NCI-H128 (cell line): Measurements from ENCODE around the gene CYP39A1.

Source experiments
- DNase-seq: peaks from one replicate; lab custom pipeline; 2025; ENCODE audit not compliant: unreplicated experiment; lab: John Stamatoyannopoulos, UW

Gene CYP39A1, protein sequence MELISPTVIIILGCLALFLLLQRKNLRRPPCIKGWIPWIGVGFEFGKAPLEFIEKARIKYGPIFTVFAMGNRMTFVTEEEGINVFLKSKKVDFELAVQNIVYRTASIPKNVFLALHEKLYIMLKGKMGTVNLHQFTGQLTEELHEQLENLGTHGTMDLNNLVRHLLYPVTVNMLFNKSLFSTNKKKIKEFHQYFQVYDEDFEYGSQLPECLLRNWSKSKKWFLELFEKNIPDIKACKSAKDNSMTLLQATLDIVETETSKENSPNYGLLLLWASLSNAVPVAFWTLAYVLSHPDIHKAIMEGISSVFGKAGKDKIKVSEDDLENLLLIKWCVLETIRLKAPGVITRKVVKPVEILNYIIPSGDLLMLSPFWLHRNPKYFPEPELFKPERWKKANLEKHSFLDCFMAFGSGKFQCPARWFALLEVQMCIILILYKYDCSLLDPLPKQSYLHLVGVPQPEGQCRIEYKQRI

DNA sequence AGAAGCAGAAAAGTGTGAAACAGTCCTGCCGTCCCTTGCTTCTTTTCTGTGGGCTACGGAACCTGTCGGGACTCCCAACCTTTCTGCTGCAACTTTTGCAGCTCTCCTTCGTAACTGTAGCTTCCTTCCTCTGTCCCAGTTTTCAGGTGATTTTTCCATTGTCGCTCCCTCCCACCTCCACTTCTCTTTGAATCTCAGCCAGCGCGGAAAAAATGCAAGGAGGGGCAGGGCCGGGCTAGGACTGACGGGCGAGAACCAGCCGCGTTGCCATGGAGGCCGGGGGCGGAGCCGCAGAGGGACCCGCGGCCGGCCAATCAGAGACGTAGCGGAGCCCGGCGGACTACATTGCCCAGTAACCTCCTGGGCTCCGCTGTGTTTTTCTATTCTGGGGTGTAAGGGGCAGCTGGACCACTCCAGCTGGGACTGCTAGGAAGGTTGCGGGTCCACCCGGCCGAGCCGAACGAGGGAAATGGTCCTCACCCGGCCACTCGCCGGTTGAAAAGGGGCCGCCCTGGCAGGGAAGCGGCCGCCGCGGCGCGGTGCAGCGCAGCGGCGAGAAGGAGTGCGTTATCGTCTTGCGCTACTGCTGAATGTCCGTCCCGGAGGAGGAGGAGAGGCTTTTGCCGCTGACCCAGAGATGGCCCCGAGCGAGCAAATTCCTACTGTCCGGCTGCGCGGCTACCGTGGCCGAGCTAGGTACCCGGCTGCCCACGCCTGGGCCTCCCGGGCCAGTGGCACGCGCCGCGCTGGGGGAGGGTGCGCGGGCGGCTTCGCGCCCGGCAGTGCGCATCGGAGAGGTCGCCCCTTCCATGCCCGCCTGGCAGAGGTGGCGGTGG, at the start of gene CYP39A1, which contains the start of gene SLC25A27:
Gene CYP39A1 (minus strand): TSS at position 216 of the 836 bp plus-strand sequence. CDS start 236 bp downstream, outside the sequence.
Gene SLC25A27 (plus strand): TSS at position 373 of the 836 bp plus-strand sequence. CDS start 218 bp downstream, at position 591.
- DNase-seq: peak; percentile 90

DNA sequence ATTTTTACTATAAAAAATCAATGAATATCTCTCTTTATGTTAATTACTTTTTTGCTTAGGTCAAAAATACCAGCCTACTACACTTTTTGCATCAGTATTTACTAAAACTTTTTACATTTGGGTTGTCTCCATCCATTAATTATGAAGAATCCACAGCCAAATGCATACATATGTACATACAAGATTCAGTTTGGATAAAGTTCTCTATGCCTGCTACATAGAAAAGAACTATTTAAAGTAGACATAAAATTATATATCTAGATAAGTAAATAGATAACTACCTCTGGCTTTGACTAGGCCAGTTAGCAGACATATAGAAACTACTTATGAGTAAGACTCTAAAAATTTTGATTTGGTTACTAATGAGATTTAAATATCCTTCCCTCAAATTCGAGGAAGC, 47.4 kb upstream of the CYP39A1 start:
- no peak for DNase-seq

DNA sequence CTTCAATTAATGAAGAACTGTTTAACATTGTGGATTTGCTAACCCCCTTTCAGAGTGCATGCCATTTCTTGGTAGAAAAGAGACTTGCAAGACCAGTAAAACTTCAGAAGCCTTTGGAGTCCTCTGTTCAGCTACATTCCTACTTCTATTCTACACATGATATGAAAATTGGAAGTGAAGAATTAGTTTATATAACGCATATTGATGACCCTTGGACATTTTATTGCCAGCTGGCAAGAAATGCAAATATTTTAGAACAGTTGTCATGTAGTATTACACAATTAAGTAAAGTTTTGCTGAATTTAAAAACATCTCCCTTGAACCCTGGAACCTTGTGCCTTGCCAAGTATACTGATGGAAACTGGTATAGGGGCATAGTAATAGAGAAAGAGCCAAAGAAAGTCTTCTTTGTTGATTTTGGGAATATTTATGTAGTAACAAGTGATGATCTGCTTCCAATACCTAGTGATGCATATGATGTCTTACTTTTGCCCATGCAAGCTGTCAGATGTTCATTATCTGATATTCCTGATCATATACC, 38.4 kb upstream of the CYP39A1 start:
- DNase-seq: no peak

DNA sequence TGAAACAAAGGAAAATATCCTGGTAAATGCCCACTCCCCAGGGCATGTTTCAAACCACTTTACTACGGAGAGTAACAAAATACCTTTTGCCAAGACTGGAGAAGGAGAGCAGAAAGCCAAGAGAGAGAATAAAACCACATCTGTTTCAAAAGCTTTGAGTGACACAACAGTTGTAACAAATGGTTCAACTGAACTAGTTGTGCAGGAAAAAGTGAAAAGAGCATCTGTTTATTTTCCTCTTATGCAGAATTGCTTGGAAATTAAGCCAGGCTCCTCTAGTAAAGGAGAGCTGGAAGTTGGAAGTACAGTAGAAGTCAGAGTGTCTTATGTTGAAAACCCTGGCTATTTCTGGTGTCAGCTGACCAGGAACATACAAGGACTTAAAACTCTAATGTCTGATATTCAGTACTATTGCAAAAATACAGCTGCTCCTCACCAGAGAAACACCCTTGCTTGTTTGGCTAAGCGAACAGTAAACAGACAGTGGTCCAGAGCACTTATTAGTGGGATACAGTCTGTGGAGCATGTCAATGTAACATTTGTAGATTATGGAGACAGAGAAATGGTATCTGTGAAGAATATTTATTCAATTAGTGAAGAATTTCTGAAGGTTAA, 37.6 kb upstream of the CYP39A1 start:
- DNase-seq: no peak

DNA sequence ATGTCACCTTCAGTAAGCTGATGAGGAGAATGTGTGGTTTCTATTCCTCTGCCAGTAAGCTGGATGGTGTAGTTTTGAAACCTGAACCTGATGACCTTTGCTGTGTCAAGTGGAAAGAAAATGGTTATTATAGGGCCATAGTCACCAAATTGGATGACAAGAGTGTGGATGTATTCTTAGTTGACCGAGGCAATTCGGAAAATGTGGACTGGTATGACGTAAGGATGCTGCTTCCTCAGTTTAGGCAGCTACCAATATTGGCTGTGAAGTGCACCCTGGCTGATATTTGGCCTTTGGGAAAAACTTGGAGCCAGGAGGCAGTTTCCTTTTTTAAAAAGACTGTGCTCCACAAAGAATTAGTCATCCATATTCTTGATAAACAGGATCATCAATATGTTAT, 37.0 kb upstream of the CYP39A1 start:
- no peak for DNase-seq

DNA sequence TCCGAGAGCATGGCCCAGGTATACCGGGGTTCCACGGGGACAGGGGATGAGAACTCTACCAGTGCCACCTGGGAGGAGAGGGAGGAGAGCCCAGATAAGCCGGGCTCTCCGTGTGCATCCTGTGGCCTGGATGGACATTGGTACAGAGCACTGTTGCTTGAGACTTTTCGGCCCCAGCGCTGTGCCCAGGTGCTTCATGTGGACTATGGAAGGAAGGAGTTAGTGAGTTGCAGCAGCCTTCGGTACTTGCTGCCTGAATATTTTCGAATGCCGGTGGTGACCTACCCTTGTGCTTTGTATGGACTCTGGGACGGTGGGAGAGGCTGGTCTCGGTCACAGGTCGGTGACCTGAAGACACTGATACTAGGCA, 36.3 kb upstream of the CYP39A1 start:
- DNase-seq: no peak

DNA sequence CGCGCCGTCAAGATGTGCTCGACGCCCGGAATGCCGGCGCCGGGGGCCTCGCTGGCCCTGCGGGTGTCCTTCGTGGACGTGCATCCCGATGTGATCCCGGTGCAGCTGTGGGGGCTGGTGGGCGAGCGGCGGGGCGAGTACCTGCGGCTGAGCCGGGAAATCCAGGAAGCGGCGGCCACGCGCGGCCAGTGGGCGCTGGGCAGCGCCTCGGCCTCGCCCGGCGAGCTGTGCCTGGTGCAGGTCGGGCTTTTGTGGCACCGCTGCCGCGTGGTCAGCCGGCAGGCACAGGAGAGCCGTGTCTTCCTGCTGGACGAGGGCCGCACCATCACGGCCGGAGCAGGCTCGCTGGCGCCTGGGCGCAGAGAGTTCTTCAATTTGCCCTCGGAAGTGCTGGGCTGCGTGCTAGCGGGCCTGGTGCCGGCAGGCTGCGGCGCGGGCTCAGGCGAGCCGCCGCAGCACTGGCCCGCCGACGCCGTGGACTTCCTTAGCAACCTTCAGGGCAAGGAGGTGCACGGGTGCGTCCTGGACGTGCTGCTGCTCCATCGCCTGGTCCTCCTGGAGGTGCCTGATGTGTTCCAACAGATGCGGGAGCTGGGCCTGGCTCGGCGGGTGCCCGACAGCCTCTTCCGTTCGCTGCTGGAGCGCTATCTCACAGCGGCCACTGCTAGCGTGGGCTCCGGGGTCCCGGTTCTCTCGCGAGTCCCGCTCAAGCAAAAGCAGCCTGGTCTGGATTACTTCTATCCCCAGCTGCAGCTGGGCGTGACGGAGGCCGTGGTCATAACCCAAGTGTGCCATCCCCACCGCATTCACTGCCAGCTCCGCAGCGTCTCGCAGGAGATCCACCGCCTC, 35.7 kb upstream of the CYP39A1 start:
- no peak for DNase-seq

DNA sequence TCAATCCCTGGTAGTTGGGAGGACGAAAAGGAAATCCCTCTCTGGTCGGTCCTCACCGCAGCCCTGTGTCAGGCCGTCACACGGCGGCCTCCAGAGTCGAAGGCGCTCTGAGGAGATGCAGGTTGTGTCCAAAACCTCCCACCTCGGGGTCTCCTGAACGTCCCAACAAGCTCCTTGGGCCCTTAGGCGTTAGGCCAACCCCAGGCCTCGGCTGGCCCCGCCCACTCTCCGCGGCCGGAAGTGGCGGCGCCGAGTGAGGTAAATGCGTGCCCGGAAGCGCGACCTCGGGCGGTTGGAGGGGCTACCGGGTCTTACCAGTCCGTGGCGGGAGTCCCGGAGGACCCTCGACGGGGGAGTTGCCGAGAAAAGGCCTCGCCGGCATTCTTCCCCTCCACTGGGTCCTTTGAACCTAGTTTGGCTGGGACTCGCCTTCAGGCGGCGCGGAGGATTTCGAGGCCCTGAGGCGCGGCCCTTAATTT, 35.0 kb upstream of the CYP39A1 start, which contains the start of gene TDRD6:
Gene TDRD6 (plus strand): TSS at position 267 of the 479 bp plus-strand sequence. CDS start 244 bp downstream, outside the sequence.
- no peak for DNase-seq

DNA sequence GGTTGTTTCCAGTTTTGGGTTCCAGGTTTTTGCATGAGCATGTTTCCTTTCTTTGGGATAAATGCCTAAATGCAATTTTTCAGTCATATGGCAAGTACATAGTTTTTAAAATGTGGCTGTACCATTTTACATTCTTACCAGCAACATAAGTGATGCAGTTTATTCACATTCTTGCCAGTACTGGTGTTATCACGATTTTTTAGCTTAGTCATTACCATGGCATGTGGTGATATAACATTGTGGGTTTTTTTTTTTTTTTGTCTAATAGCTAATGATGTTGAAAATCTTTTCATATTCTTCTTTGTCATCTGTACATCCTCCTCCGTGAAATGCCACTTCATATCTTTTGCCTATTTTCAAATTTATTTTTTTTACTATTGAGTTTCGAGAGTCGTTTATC, 32.2 kb upstream of the CYP39A1 start:
- DNase-seq: no peak

DNA sequence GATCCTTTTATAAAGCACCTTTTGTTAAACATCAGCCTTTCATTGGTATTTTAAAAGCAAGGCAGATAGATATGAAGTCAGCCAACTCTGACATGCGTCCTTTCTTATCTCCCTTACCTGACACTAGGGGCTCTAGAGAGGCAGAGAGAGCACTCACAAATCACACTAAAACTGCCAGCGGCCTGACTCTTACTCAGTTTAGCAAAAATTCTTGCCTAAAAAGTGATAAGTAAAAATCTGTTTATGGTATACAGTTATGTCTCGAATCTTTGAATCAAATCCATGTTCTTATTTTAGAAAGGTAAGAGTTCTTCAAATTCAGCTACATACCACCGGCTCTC, 24.7 kb upstream of the CYP39A1 start:
- no peak for DNase-seq

DNA sequence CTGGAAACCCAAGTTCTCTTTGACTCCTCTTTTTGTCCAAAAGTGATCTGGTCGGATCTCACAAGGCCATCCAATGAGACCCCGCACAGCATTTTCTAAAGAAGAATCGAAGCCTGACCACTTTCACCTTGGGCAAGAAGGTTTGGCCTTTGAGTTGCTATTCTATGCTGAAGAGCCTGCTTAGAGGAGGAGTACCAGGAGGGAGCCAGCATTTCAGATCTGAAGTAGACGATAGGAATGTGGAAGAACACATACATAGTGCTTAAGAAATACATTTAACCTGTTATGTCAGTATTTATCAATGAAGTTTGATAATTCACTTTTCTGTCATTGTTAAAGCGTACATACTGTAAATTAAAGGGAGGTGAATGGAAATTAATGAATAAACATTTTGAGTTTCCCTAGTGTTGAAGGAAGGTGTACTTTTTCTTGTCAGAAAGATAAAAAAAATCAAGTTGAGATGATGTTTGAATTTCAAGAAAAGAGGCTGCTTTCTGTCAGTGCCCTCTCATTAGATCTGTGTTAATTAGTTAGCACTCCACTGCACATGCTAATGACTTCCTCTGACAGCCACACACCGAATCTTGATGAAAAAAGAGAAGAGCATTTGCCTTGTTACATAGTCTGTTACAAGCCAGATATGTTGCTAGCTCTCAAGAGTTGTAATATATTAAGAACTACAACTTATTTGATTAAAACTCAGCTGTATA, 24.1 kb upstream of the CYP39A1 start:
- DNase-seq: no peak

DNA sequence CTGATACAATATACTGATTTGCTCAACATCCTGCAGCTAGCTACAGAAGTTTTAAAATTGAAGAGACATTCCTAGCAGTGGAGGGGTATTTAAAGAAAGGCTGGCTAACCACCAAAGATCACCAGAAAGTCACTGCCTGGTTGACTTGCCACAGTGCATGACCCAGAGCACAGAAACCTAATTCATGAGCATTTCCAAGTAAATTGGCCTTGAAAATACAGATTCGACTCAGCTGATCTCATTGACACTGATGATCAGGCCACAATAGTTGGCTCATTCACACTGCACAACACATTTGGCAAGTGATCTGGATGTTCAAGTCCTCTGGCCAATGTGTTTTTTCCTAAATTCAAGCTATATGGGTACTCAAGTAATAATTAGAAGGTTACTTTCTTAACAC, 21.8 kb upstream of the CYP39A1 start:
- DNase-seq: no peak

DNA sequence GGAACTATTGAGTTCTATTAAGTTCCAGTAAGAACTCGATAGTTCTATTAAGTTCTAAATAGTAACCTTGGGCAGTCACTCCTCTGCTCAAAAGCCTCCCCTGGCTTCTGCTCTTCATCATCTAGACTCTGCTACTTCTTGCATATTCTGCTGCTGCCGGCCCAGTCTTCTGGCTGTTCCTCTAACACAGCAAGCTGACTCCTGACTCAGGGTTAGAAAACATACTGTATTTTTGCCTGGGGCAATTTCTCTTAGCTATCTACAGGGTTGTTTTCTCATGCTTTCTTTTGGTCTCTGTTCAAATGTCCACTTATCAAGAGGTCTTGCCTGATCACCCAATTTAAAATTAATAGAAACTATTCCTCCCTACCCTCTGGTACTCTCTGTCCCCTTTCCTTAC, 14.8 kb upstream of the CYP39A1 start:
- DNase-seq: no peak

DNA sequence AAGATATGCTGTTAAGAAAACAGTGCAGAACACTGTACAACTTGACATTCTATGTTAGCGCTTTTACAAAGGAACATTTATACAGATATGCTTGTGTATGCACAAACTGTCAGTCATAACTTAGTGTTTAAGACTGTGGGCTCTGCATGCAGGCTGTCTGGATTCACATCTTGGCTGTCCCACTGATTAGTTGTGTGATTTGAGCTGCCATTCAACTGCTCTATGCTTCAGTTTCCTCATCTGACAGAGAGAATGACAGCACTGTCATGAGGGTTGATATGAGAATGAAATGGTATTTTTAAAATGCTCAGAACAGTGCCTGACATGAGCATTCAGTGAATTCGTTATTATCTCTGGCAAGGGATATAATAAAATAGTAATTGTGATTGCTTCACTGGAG, 8.9 kb upstream of the CYP39A1 start:
- no peak for DNase-seq

DNA sequence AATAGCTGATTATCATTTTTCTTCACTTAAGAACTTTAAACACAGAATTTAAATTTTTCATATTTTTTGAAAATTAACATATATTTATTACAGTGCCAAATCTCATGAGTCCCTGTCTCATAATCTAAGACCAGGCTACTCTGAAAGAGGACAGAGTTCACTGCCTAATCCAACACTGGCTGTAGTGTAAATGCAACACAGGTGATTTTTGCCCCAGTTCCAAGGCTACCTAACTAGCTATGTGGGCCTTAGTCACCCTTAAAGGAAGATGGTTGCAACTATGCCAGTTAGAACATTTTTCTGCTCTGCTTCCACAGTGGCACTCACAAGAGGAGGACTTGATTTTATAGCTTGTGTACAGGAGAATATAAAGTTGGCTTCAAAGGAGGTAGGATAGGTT, 5.0 kb upstream of the CYP39A1 start:
- DNase-seq: no peak

DNA sequence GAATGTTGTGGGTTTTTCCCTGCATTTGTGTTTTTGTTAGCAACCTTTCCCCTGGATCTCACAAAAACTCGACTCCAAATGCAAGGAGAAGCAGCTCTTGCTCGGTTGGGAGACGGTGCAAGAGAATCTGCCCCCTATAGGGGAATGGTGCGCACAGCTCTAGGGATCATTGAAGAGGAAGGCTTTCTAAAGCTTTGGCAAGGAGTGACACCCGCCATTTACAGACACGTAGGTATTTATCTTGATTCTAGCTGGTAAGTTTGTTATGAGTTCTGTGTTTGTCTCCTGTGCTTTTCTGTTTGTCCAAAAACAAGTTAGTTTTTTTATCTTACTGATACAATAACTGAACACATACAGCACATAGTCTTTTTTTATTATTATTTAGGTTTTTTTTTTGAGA, 3.2 kb upstream of the CYP39A1 start:
- no peak for DNase-seq

DNA sequence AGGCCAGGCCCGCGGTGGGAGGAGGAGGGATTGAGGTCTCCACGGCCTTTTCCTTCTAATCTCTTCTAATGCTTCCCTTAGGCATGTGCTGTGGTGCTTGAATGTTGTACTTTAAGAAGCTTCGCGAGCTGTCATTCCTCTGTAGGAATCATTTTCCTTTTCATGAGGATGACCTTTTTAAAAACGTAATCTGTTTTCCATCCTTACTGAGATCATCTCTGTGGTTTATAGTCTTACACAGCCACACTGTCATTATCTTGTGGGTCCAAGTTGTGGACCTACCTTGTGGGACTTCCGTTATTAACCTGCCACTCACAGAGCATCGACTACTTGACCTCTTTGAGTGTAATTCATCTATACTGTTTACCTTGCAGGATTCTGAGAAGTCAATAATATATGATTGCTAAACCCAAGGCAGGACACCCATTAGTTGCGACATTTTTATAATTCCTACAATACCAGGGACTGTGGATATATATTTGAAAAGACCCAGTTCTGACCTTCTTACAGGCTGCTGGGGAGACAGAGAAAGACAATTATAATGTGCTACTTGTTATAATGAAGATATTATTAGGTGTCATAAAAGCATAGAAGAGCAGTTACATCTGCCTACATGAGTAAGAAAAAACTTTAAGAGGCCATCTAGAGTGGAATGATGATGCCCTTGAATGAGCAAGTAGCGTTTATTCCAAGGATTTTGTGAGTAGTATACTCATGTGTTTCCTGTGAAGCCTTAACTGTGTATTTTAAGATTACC, 999 bp upstream of the CYP39A1 start:
- no peak for DNase-seq

DNA sequence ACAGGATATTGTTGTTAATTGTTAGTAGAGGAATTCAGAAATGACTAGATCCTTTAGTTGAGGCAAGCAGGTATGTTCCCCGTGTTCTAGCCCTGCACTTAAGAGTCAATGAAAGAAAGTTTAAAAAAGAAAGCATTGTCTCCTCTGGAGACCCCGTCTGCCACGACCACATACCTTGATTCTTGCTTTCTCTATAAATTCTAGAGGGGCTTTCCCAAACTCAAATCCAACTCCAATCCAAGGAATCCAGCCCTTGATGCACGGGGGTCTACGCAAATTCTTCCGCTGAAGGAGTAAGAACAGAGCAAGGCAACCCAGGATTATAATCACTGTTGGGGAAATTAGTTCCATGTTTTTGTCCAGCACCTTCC, 401 bp downstream of the CYP39A1 start:
- no peak for DNase-seq

DNA sequence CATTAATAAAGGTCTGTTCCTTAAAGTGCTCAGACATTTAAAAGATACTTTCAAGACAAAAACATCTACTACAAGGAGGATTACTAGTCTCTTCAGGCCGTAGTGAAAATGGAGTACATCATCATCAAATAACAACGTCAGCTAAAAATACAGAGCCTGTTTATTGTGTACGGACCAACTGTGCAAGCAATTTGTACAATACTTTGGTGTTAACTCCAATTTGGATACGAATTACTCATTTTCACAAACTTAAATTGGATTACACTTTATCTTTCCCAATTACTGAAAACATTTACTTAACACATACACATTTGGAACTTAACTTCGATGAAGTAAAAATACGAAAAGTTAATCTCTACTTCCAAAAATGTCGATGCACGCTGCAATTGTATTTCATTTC, 802 bp downstream of the CYP39A1 start:
- no peak for DNase-seq
